ENCODE results near the gene BORCS5. TPM values are rescaled to one million over a fixed set of nuclear protein-coding genes. Genes with fewer than 3 reads are reported as not detected.

The BORCS5 gene
- total RNA-seq, 2 donors from 2014 or later: 26.1 to 43.8 TPM

GRCh38 chr12:12513416-12514006, 156.6 kb downstream of the BORCS5 start:
- no peaks in the 10 kb centered on the region for H3K27me3 Mint-ChIP-seq
- ATAC-seq (replicated peaks): no peak
- no peaks in the 10 kb centered on the region for H3K9me3 Mint-ChIP-seq
- no peak overlapping the region for H3K4me3 Mint-ChIP-seq
- H3K4me1 Mint-ChIP-seq: peaks cover 20% of the 10 kb centered on the region
- H3K36me3 Mint-ChIP-seq (ENCODE audit: low read depth): peaks cover 55% of the 10 kb centered on the region
- H3K27ac Mint-ChIP-seq: no peak overlapping the region

DNA sequence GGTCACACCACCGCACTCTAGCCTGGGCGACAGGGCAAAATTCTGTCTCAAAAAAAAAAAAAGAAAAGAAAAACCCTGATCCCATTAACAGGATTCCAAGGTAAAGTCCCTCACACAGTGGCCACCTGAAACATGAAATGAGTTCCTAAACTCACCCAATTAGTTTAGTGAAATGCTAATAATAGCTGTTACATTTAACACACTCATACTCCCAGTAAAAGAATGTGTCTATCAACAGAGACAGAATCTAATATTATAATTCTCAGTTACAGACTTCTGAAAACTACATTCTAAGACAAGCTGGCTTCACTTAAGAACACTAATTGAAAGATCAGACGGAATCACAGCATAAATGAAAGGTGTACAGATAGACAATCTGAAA, 161.6 kb downstream of the BORCS5 start:
- H3K9me3 Mint-ChIP-seq: no peaks in the 10 kb centered on the region

GRCh38 chr12:12518919-12519318, 162.0 kb downstream of the BORCS5 start:
- Mint-ChIP-seq H3K9me3 (no peaks in the 10 kb centered on the region), H3K4me3 (no peak overlapping the region), H3K27me3 (no peaks in the 10 kb centered on the region), H3K36me3 (ENCODE audit: low read depth) (peaks cover 88% of the 10 kb centered on the region), H3K4me1 (peaks cover 40% of the 10 kb centered on the region), H3K27ac (peak overlapping the region; percentile 23)
- no peak for ATAC-seq (replicated peaks)

More for the DNA sequence above, 161.6 kb downstream of the BORCS5 start:
- Mint-ChIP-seq H3K27ac (peak overlapping the region; percentile 23), H3K27me3 (no peaks in the 10 kb centered on the region), H3K4me1 (peaks cover 40% of the 10 kb centered on the region), H3K36me3 (ENCODE audit: low read depth) (peaks cover 92% of the 10 kb centered on the region), H3K4me3 (peak overlapping the region; percentile 28)
- no peak for ATAC-seq (replicated peaks)

Other genes with a start within 250 kb of the BORCS5 start
- 1 to 10 TPM in 1 of 2 donors, under 1 TPM in 1; 0.61 to 3.9 TPM for gene LRP6, start 90.0 kb upstream of the BORCS5 start, total RNA-seq
- gene MANSC1, start 6.8 kb upstream of the BORCS5 start, total RNA-seq: under 1 TPM; 0.63 to 0.74 TPM
- gene DUSP16, start 205.8 kb downstream of the BORCS5 start, total RNA-seq: 100 to 1,000 TPM in 1 of 2 donors, 10 to 100 TPM in 1; 68.8 to 125 TPM

Measured in activated T-helper 17 cell treated with anti-CD3 and anti-CD28 coated beads, Interleukin-2, amount 50 U/mL, for 72 hours (primary cell).